SKM-1 (cell line): ENCODE data around the gene PTX4.
"Not testable (repeated sequence)": the region's sequence is repeated elsewhere in the genome, so short reads cannot be mapped to it uniquely, and the experiment has no call there.

Source experiments
- DNase-seq: peaks from one replicate; lab custom pipeline; 2025; ENCODE audit not compliant: unreplicated experiment; lab: John Stamatoyannopoulos, UW

The PTX4 gene

DNA sequence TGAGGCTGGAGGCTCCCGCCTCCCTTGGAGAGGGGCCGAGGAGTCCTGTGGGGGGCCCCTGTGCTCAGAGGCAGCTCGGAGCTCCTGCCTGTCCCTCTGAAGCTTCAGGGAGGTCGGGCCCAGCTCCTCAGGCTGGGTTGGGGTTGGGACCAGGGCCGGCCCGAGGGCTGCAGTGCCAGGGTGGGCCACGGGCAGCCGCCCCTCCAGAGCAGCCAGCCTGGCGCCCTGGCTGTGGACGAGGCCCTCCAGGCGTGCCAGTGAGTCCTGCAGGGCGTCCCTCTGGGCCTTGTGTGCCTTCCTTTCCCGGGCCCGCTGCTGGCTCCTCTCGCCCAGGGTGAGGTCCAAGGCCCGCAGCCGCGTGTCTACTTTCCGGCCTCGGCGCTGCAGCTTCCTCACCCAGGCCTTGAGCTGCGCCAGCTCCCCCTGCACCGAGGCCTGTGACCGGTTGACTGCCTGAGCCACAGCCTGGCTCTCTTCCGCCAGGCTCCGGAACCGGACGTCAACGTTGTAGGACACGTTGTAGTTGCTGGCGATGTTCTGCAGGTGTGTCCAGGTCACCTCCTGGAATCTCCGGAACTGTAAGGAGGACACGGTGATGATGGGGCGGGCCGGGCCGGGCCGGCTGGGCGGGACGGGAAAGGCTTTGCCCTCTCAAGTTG, 1.2 kb downstream of the PTX4 start:
- no peak for DNase-seq

DNA sequence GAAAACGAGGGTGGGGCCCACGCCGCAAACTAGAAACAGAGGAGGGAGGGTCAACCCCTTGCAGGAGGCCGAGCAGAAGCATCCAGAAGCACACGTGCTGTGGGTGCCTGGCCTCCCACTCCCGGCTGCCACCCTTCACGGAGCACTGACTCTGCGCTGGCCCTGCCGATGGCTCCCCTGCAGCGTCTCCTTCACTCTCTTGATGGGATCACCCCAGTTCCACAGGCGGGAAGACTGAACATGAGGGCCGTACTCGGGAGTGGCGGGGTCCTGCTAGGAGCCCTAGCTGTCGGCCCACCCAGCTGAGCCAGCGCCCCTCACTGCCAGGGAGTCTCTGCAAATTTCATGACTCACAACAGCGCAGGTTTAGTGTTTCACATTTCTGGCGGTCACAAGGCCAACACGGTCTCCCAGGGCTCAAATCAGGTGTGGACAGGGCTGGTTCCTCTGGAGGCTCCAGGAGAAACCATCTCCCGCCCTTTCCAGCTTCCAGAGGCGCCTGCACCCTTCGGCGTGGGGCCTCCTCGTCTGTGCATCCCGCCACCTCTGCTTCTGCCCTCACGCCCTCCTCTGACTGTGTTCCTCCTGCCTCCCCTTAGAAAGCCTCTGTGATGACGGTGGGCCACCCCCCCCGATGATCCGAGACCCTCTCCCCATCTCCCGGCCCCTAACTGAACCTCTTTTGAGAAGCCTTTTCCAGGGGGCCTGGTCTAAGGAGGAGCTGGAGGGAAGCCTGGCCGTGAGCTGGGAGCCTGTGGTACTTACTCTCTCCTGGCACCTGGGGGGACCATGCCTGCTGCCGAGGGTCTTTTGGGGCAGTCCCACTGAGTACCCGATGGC, 2.0 kb downstream of the PTX4 start:
- DNase-seq, result no peak

DNA sequence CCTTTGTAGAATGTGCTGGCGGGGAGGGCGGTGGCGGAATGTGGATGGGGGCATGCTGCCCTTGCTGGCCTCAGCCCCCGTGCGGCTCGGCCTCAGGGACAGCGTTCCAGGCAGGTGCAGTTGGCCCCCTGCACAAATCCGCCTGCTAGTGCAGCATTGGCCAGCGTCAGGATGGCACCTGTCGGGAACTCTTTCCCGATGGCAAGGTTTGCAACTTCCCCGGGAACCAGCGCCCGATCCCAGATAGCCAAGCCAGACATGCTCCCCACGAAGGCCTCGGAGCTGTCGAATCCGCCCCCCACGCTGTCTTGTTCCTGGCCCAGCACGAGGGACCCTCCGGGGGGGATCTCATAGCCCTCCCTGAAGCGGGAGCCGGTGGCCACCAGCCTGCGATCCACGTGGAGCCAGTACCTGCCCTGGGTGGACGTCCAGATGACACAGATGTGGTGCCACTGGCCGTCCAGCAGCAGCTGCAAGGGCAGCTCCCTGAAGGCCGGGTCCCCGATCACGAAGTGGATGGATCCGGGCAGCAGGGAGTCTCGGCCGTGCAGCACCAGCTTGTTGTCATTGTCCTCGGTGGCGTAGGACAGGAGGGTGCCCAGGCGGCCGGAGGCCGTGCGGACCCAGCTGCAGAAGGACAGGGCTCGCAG, 2.8 kb downstream of the PTX4 start:
- DNase-seq, result no peak

DNA sequence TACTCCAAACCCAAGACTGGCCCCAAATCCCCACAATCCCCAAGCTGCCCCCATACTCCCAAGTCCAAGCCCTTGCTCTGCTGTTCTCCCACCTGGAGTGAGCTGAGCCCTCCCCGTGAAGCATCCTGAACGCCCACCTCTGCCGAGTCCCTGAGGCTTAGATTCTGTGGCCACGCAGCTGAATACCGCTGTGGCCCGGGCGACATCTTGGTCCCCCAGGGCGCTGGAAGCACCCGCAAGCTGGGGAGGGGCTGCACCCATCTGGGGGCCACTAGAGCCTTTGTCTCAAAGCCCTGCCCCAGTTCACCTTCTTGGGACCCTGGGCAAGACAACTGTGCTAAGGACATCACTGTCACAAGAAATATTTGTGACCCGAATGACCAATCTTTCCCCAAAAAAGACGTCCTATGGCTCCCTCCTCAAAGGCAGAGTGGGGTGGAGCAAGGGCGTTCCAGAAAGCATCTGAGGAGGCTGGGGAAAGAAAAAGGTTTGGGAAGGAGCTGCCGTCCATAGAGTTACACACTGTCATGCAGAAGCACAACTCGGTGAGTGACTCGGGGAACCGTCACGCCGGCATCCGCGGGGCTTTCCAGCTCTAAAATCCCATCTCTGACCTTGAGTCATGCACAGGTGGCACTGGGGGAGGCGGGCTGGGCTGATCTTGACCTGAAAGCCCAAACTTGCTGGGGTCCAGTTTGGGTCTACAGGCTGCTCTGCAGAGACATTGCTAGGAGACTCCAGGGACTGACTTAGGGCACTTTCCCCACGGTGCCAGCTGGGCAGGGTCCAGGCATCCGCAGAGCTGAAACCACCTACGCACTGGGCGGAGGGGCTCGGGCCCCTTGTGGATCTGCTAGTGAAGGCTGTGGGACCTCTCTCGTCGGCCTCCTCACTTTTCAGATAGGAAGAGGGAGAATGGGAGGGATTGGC, 6.6 kb downstream of the PTX4 start:
- DNase-seq, result no peak

DNA sequence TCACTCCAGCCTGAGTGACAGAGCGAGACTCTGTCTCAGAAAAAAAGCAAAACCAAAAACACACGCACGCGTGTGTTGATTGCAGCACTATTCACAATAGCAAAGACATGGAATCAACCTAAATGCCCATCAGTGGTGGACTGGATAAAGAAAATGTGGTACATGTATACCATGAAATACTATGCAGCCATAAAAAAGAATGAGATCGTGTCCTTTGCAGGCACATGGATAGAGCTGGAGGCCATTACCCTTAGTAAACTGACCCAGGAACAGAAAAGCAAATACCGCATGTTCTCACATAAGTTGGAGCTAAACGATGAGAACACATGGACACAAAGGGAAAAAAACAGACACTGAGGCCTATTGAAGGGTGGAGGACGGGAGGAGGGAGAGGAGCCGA, 9.8 kb downstream of the PTX4 start:
- DNase-seq, result not testable (repeated sequence)

GRCh38 chr16:1477033-1477432, 11.7 kb downstream of the PTX4 start:
- DNase-seq, result no peak

DNA sequence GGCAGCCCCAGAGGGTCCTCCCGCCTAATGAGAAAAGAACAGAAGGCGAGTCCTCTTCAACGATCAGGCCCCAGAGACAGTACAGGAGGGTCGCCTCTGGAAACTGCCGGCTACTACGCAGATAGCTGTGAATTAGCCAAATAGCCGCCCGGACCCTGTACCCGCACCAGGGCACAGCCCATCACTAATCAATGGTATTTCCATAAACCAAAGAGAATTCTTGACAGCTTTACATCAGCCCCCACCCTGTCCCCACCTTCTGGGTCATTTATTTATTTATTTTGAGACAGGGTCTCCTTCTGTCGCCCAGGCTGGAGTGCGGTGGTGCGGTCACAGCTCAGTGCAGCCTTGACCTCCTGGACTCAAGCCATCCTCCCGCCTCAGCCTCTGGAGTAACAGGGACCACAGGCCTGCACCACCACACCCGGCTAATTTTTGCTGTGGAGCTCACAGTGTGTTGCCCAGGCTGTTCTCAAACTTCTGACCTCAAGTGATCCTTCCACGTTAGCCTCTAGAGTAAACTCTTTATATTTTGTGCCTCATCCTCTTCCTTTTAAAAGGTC, 13.1 kb downstream of the PTX4 start:
- no peak for DNase-seq

- DNase-seq, result peak; percentile 70
These were observed 13.8 kb downstream of the PTX4 start, which contains the start of gene CLCN7 for GRCh38 chr16:1474796-1475551. TSS of gene CLCN7 (minus strand) at chr16:1475028. CDS start at chr16:1474974, 54 bp downstream.

GRCh38 chr16:1474082-1474795, 14.5 kb downstream of the PTX4 start:
- no peak for DNase-seq

DNA sequence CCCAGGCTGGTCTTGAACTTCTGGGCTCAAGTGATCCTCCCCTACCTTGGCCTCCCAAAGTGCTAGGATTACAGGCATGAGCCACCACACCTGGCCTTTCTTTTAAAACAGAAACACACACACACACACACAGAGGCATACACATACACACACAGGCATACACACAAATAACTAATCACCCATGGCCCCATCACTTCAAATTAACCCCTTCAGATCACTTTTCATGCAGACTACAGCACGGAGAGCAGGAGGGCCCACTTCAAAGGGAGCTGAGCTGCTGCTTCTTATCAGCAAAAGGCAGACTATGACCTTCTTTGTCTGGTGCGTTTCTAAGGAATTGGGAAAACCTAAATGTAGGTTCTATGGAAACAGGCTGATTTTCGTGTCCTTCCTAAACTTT, 15.8 kb downstream of the PTX4 start:
- no peak for DNase-seq

- no peak for DNase-seq
These were observed 17.1 kb downstream of the PTX4 start for GRCh38 chr16:1471569-1472194.

- DNase-seq, result peak; percentile 66
These were observed 18.1 kb downstream of the PTX4 start for GRCh38 chr16:1470481-1471251.

DNA sequence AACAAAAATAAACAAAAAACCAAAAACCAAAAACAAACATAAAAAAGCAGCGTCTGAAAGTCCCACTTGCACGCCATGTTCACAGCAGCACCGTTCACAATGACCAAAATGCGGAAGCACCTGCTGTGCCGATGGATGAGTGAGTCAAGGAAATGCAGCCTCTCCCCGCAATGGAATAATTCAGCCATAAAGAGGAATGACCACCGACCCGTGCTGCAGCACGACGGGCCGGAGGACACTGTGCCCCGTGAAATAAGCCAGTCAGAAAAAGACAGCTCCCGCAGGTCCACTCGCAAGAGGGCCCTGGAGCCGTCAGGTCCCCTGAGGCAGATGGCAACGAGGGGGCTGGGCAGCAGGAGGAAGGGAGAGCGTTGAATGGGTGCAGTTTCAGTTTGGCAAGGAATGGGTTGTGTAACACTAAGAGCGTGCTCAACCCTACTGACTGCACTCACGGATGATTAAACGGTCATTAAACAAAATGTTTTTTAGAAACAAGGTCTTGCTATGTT, 19.0 kb downstream of the PTX4 start:
- peak; percentile 83 for DNase-seq

DNA sequence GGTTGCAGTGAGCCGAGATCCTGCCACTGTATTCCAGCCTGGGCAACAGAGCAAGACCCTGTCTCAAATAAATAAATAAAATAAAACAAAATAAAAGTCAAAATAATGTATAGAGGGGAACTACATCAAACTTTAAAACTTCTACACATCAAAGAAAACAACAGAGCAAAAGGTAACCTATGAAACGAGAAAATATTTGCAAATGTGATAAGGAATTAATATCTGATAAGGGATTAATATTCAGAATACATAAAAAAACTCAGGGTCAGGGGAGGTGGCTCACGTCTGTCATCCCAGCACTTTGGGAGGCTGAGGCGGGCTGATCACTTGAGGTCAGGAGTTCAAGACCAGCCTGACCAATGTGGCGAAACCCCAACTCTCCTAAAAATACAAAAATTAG, 19.6 kb downstream of the PTX4 start:
- DNase-seq, result not testable (repeated sequence)

DNA sequence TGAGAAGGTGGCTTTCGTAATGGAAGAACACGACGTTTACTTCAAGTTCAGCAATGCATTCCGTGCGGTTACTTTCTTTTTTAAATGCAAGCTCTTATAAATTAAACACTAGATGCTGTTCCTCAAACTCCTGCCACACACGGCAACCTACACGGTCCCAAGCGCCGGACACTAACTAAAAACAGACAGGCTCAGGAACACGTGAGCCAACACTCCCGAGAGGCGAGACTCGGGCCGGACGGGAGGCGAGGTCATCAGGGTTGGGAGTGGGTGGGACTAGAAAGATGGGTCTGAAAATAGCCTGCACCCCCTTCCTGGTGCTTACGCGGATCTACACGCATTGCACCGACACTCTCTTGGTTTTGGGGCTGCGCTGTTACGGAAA, 20.3 kb downstream of the PTX4 start:
- no peak for DNase-seq

GRCh38 chr16:1466968-1467521, 21.7 kb downstream of the PTX4 start:
- no peak for DNase-seq

DNA sequence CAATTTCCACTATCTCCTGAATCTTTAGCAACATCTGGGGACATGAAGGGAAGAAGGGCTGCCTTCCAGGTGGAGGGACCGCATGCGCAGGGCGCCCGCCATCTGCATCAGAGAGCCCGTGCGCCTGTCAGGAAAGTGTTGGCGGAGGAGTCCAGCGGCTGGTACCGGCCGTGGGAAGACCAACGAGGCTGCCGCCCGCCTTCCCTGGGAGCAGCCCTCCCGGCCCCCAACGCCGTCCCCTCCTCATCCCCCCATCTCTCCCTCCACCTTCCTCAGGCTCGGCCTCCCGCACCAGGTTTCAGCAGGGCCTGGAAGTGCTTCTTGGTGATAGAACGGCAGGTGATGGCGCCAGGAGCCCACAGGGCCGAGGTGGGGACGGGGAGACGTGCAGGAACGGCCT, 22.7 kb downstream of the PTX4 start:
- no peak for DNase-seq

DNA sequence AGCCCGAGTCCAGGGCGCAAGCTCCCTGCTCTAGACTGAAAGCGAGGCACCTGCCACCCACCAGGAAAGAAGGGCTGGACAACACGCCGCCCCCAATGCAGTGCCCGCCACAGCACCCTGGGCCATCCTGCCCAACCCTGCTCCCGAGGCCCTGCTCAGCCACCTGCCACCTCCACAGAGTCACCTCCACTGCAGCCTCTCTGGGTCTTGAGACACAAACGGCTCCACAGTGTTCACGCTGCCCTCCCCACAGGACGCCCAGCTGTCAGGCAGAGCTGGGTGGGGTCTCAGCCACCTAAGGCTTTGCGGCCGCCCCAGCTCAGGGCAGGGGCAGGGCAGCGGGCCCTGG, 23.2 kb downstream of the PTX4 start:
- DNase-seq, result no peak
